ENCODE measurements around the gene RCC2.
A peak's percentile ranks its signal among the peaks of the same experiment; 100 is the strongest.

Gene RCC2

GRCh38 chr1:17442841-17443240, 3.4 kb upstream of the RCC2 start:
- no peak for DNase-seq

GRCh38 chr1:17441993-17442357, 2.5 kb upstream of the RCC2 start:
- DNase-seq, result no peak

- DNase-seq, result no peak
Observed at GRCh38 chr1:17441265-17441992, 2.0 kb upstream of the RCC2 start.

- DNase-seq, result no peak
Observed at GRCh38 chr1:17440827-17441168, 1.3 kb upstream of the RCC2 start.

GRCh38 chr1:17440074-17440826, 773 bp upstream of the RCC2 start:
- no peak for DNase-seq

- DNase-seq, result peak in 44 of 51 donors; percentile 11 to 75 (median 39)
Observed at GRCh38 chr1:17438318-17439249, 893 bp downstream of the RCC2 start.

GRCh38 chr1:17437580-17438317, 1.7 kb downstream of the RCC2 start:
- peak in 37 of 51 donors; percentile 11 to 80 (median 49) for DNase-seq

GRCh38 chr1:17437260-17437579, 2.3 kb downstream of the RCC2 start:
- DNase-seq, result peak in 2 of 51 donors; percentile 24 to 79

GRCh38 chr1:17436380-17437174, 2.9 kb downstream of the RCC2 start:
- no peak for DNase-seq

GRCh38 chr1:17434601-17435000, 4.9 kb downstream of the RCC2 start:
- DNase-seq, result no peak

- no peak for DNase-seq
Observed at GRCh38 chr1:17434016-17434415, 5.5 kb downstream of the RCC2 start.

- no peak for DNase-seq
Observed at GRCh38 chr1:17433261-17433660, 6.2 kb downstream of the RCC2 start.

GRCh38 chr1:17432412-17432811, 7.1 kb downstream of the RCC2 start:
- no peak for DNase-seq

GRCh38 chr1:17429183-17429582, 10.3 kb downstream of the RCC2 start:
- DNase-seq, result no peak

GRCh38 chr1:17427696-17428660, 11.5 kb downstream of the RCC2 start:
- DNase-seq, result no peak

- no peak for DNase-seq
Observed at GRCh38 chr1:17425806-17426600, 13.5 kb downstream of the RCC2 start.

GRCh38 chr1:17423781-17424245, 15.7 kb downstream of the RCC2 start:
- DNase-seq, result no peak

- DNase-seq, result no peak
Observed at GRCh38 chr1:17422461-17422860, 17.0 kb downstream of the RCC2 start.
